GM21390 (cell line): ENCODE measurements around the gene NKX2-2.

ENCODE experiments used
- ATAC-seq: cut with Tn5 transposase; IDR thresholded peaks from one replicate; pipeline ENCODE4 v1.9.1; 2021; ENCODE audit not compliant: unreplicated experiment

NKX2-2 gene

GRCh38 chr20:21522481-21523280 is 8.8 kb upstream of the NKX2-2 start:
- ATAC-seq: no peak

- no peak for ATAC-seq
These were observed 8.0 kb upstream of the NKX2-2 start for GRCh38 chr20:21521596-21522480.

- no peak for ATAC-seq
These were observed 7.1 kb upstream of the NKX2-2 start for GRCh38 chr20:21520702-21521595.

GRCh38 chr20:21519136-21519584 is 5.3 kb upstream of the NKX2-2 start:
- no peak for ATAC-seq

- no peak for ATAC-seq
These were observed 4.6 kb upstream of the NKX2-2 start for GRCh38 chr20:21518292-21518991.

GRCh38 chr20:21517566-21518277 is 3.9 kb upstream of the NKX2-2 start:
- no peak for ATAC-seq

- no peak for ATAC-seq
These were observed 3.1 kb upstream of the NKX2-2 start for GRCh38 chr20:21516861-21517565.

GRCh38 chr20:21516180-21516567 is 2.3 kb upstream of the NKX2-2 start:
- ATAC-seq: no peak

- no peak for ATAC-seq
These were observed 1.7 kb upstream of the NKX2-2 start for GRCh38 chr20:21515300-21516179.

GRCh38 chr20:21514553-21515251 is 838 bp upstream of the NKX2-2 start:
- ATAC-seq: no peak

GRCh38 chr20:21513181-21513663 is 642 bp downstream of the NKX2-2 start:
- no peak for ATAC-seq

- ATAC-seq: no peak
These were observed 1.2 kb downstream of the NKX2-2 start for GRCh38 chr20:21512634-21513180.

- no peak for ATAC-seq
These were observed 1.8 kb downstream of the NKX2-2 start for GRCh38 chr20:21511850-21512633.

GRCh38 chr20:21511485-21511849 is 2.4 kb downstream of the NKX2-2 start:
- no peak for ATAC-seq

GRCh38 chr20:21510414-21511384 is 3.2 kb downstream of the NKX2-2 start:
- no peak for ATAC-seq
